Natural killer cell treated with Interleukin-12 subunit alpha and Interleukin-12 subunit beta and Interleukin-15 and Interleukin-18, amount 100 ng/mL, for 72 hours (primary cell): ENCODE data around the gene CNST. TPM values are rescaled to one million over a fixed set of nuclear protein-coding genes. Genes with fewer than 3 reads are reported as not detected.
"Not testable (repeated sequence)": the region's sequence is repeated elsewhere in the genome, so short reads cannot be mapped to it uniquely, and the experiment has no call there.

Source experiments
- ATAC-seq, 2 donors: fragments of 150-1000 bp; cut with Tn5 transposase in 1 of 2; sonication (Bioruptor Pico), chemical (Tn5 transposase) in 1 of 2; 2 replicates each; pipeline ENCODE4 v1.10.0; 2021
- DNase-seq: peaks from one replicate; pipeline ENCODE4 v3.0.0; 2022; ENCODE audit warnings: low spot score
- H3K27ac Mint-ChIP-seq, 2 donors: 1 replicate in 1 of 2; 2 replicates in 1 of 2; pipeline ENCODE4 v1.8.0; 2022; ENCODE audit warnings: mixed read lengths in 2 of 2, mild to moderate bottlenecking in 1 of 2, moderate library complexity in 1 of 2
- H3K27me3 Mint-ChIP-seq, 2 donors: 1 replicate in 1 of 2; 2 replicates in 1 of 2; pipeline ENCODE4 v1.8.0; 2022; ENCODE audit warnings: mixed read lengths in 2 of 2
- H3K36me3 Mint-ChIP-seq: one replicate; pipeline ENCODE4 v1.8.0; 2022; ENCODE audit warnings: mixed read lengths
- H3K4me1 Mint-ChIP-seq, 2 donors: 1 replicate in 1 of 2; 2 replicates in 1 of 2; pipeline ENCODE4 v1.8.0; 2022; ENCODE audit warnings: low read depth in 2 of 2, mixed read lengths in 2 of 2, mild to moderate bottlenecking in 1 of 2
- H3K4me3 Mint-ChIP-seq: one replicate; pipeline ENCODE4 v1.8.0; 2022; ENCODE audit warnings: mixed read lengths
- H3K9me3 Mint-ChIP-seq: 2 replicates; pipeline ENCODE4 v1.8.0; 2022; ENCODE audit warnings: mixed read lengths
- total RNA-seq, 2 donors: library from RNA; stranded (reverse); gene quantifications; one replicate each; pipeline ENCODE4 v1.2.3, GENCODE V29; 2022

The CNST gene
- total RNA-seq, 2 donors from 2014 or later = 31.0 to 37.6 TPM

DNA sequence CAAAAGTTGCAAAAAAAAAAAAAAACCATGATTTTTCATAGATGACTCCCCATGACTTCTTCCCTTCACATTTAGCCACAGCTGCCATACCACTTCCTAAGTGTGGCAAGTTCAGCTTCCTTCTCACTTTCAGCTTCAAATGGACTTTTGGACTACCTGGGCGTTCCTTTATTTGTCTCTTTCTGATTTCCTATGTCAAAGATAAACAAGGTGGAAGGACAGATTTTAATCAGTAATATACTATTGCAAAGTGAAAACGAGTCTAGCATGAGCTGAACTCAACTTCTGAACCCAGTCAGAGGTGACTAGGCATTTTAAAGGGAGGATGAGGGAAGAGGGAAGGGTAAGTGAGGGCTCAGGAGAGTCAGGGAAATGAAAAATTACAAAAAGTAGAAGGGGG, 143.6 kb downstream of the CNST start:
- Mint-ChIP-seq H3K4me3 (no peak overlapping the region), H3K36me3 (peaks cover 4% of the 10 kb centered on the region), H3K27ac (peak overlapping the region in 1 of 2 donors; percentile 36), H3K27me3 (peaks cover 1 to 12% of the 10 kb centered on the region in 2 donors), H3K4me1 (peaks cover 5 to 7% of the 10 kb centered on the region in 2 donors), H3K9me3 (peaks cover 3% of the 10 kb centered on the region)
- ATAC-seq = no peak
- no peak for DNase-seq

DNA sequence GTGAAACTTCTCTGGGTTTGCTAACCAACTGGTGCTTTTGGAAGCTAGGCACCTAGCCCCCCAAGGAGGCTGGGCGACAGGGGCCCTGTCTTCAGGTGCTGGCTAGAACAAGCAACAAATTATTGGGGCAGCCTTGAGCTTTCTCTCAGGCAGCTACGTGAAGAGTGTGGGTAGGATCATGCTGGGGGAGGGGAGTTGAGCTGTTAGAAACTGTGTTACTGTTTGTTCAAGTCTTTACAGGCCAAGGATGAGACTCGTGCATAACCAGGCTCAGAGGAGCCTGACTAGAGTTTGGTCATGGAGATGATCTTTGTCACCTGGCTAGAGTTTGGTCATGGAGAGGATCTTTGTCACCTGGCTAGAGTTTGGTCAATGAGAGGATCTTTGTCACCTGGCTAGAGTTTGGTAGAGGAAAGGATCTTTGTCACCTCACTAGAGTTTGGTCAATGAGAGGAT, 145.3 kb downstream of the CNST start:
- Mint-ChIP-seq H3K9me3 (peaks cover 3% of the 10 kb centered on the region), H3K27ac (no peak overlapping the region), H3K4me3 (no peak overlapping the region), H3K4me1 (peaks cover 5 to 7% of the 10 kb centered on the region in 2 donors), H3K27me3 (peaks cover 7 to 22% of the 10 kb centered on the region in 2 donors), H3K36me3 (peaks cover 4% of the 10 kb centered on the region)
- ATAC-seq (no peak), DNase-seq (no peak)

DNA sequence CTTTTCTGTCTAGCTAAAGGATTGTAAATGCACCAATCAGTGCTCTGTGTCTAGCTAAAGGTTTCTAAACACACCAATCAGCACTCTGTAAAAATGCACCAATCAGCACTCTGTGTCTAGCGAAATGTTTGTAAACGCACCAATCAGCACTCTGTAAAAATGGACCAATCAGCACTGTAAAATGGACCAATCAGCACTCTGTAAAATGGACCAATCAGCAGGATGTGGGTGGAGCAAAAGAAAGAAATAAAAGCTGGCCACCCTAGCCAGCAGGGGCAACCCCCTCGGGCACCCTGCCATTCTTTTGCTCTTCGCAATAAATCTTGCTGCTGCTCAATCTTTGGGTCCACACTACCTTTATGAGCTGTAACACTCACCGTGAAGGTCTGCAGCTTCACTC, 146.2 kb downstream of the CNST start:
- H3K4me1 Mint-ChIP-seq, H3K27ac Mint-ChIP-seq, H3K9me3 Mint-ChIP-seq, H3K36me3 Mint-ChIP-seq, ATAC-seq, H3K4me3 Mint-ChIP-seq, DNase-seq: not testable (repeated sequence)
- peaks cover 15 to 26% of the 10 kb centered on the region in 2 donors for H3K27me3 Mint-ChIP-seq

Other genes starting within 250 kb of the CNST start
- gene SMYD3, start 59.2 kb upstream of the CNST start, total RNA-seq = 10 to 100 TPM; 26.9 to 55.4 TPM
- gene TFB2M, start 195 bp upstream of the CNST start, total RNA-seq = 10 to 100 TPM; 15.7 to 20.3 TPM
- 10 to 100 TPM; 12.3 to 18.2 TPM for gene SCCPDH, start 158.0 kb downstream of the CNST start, total RNA-seq